IMR-90 (cell line): ENCODE measurements around the gene C1QTNF8. TPM values are rescaled to one million over a fixed set of nuclear protein-coding genes. Genes with fewer than 3 reads are reported as not detected.

ENCODE experiments used
- ATAC-seq: fragments of 200-7000 bp; cut with Tn5 transposase; 2 replicates; pipeline ENCODE4 v1.9.1; 2020; ENCODE audit warnings: low read depth, mild to moderate bottlenecking, moderate library complexity
- BruUV-seq: library from RNA; stranded (reverse); fragments of 400-500 nt; replicated peaks from 2 replicates; lab custom pipeline; 2021; lab: Mats Ljungman, UMichigan
- CTCF ChIA-PET: fragments of 300-600 bp; formaldehyde crosslinking; extraction: SDS; loops from one replicate; lab custom pipeline; 2021; ENCODE audit warnings: antibody characterized with exemption; lab: Yijun Ruan, JAX
- POLR2A ChIA-PET: fragments of 300-600 bp; sonication (Branson Sonifier 250); formaldehyde crosslinking; loops from one replicate; lab custom pipeline; 2022; ENCODE audit warnings: antibody characterized with exemption; ENCODE audit not compliant: unreplicated experiment; lab: Charles Lee
- DNase-seq: peaks from one replicate; pipeline ENCODE4 v3.0.0; 2013
- H2AFZ ChIP-seq: replicated peaks from 2 replicates; pipeline ENCODE3; 2013; ENCODE audit warnings: low read length, mild to moderate bottlenecking; ENCODE audit not compliant: poor library complexity
- H2AK5ac ChIP-seq: 2 replicates; pipeline ENCODE4 v1.6.1; 2013; ENCODE audit warnings: low read depth, low read length, inconsistent platforms
- H2AK9ac ChIP-seq: replicated peaks from 2 replicates; pipeline ENCODE3; 2013; ENCODE audit warnings: mild to moderate bottlenecking, low read depth, low read length, moderate library complexity; ENCODE audit not compliant: poor library complexity
- H2BK120ac ChIP-seq: 2 replicates; pipeline ENCODE4 v1.6.1; 2013; ENCODE audit warnings: low read depth, low read length, inconsistent platforms
- H2BK15ac ChIP-seq: 3 replicates; pipeline ENCODE4 v1.6.1; 2013; ENCODE audit warnings: low read depth, low read length, inconsistent platforms
- H2BK20ac ChIP-seq: 2 replicates; pipeline ENCODE4 v1.6.1; 2013; ENCODE audit warnings: low read depth, mild to moderate bottlenecking, inconsistent platforms, low read length, moderate library complexity
- H2BK5ac ChIP-seq: 2 replicates; pipeline ENCODE4 v1.6.1; 2013; ENCODE audit warnings: mild to moderate bottlenecking, low read depth, low read length, inconsistent platforms; ENCODE audit not compliant: poor library complexity, severe bottlenecking
- H3K14ac ChIP-seq: replicated peaks from 2 replicates; pipeline ENCODE4 v1.6.1; 2013; ENCODE audit warnings: low read depth, low read length, inconsistent platforms
- H3K18ac ChIP-seq: 2 replicates; pipeline ENCODE4 v1.6.1; 2013; ENCODE audit warnings: low read depth, low read length, control low read depth
- H3K23ac ChIP-seq: 2 replicates; pipeline ENCODE4 v1.6.1; 2013; ENCODE audit warnings: low read depth, low read length, inconsistent platforms
- H3K27ac ChIP-seq: 2 replicates; pipeline ENCODE4 v1.5.1; 2013; ENCODE audit warnings: mild to moderate bottlenecking, control low read depth, low read length; ENCODE audit not compliant: insufficient read depth
- H3K27me3 ChIP-seq: 2 replicates; pipeline ENCODE4 v1.6.1; 2013; ENCODE audit warnings: low read length; ENCODE audit not compliant: control insufficient read depth, insufficient read depth
- H3K36me3 ChIP-seq: 2 replicates; pipeline ENCODE4 v1.6.1; 2013; ENCODE audit warnings: low read length, mixed read lengths; ENCODE audit not compliant: control insufficient read depth, insufficient read depth
- H3K4ac ChIP-seq: 2 replicates; pipeline ENCODE4 v1.6.1; 2013; ENCODE audit warnings: low read depth, low read length, inconsistent platforms
- H3K4me1 ChIP-seq: 2 replicates; pipeline ENCODE4 v1.6.1; 2013; ENCODE audit warnings: low read length, mixed read lengths; ENCODE audit not compliant: control insufficient read depth, insufficient read depth
- H3K4me2 ChIP-seq: 2 replicates; pipeline ENCODE4 v1.6.1; 2013; ENCODE audit warnings: low read depth, mild to moderate bottlenecking, control low read depth, low read length, moderate library complexity
- H3K4me3 ChIP-seq: 2 replicates; pipeline ENCODE4 v1.5.1; 2013; ENCODE audit warnings: low read depth, mild to moderate bottlenecking, control low read depth, low read length, moderate library complexity; ENCODE audit not compliant: insufficient read depth
- H3K56ac ChIP-seq: 2 replicates; pipeline ENCODE4 v1.6.1; 2013; ENCODE audit warnings: low read length, inconsistent platforms; ENCODE audit not compliant: insufficient read depth; ENCODE audit errors: extremely low read depth
- H3K79me1 ChIP-seq, 2 experiments: 2 replicates each; pipeline ENCODE4 v1.6.1; 2013; ENCODE audit warnings: low read length in 2 of 2, inconsistent platforms in 1 of 2, low read depth in 1 of 2
- H3K9ac ChIP-seq: 2 replicates; pipeline ENCODE4 v1.6.1; 2013; ENCODE audit warnings: low read depth, low read length, control low read depth
- H3K9me1 ChIP-seq: 2 replicates; pipeline ENCODE4 v1.6.1; 2013; ENCODE audit warnings: low read length, inconsistent platforms; ENCODE audit not compliant: insufficient read depth
- H3K9me3 ChIP-seq: 2 replicates; pipeline ENCODE4 v1.6.1; 2013; ENCODE audit warnings: low read length; ENCODE audit not compliant: control insufficient read depth, insufficient read depth
- H4K20me1 ChIP-seq: 2 replicates; pipeline ENCODE4 v1.6.1; 2013; ENCODE audit warnings: low read length, inconsistent platforms; ENCODE audit not compliant: insufficient read depth
- H4K5ac ChIP-seq: 2 replicates; pipeline ENCODE4 v1.6.1; 2013; ENCODE audit warnings: mild to moderate bottlenecking, low read depth, low read length, control low read depth
- H4K8ac ChIP-seq, 2 experiments: 2 replicates each; pipeline ENCODE4 v1.6.1; 2013; ENCODE audit warnings: low read depth in 2 of 2, low read length in 2 of 2, control low read depth in 1 of 2, inconsistent platforms in 1 of 2
- H4K91ac ChIP-seq: 2 replicates; pipeline ENCODE4 v1.6.1; 2013; ENCODE audit warnings: low read depth, low read length, inconsistent platforms; ENCODE audit not compliant: insufficient read depth
- BHLHE40 ChIP-seq: fragments of 150-350 bp; IDR thresholded peaks from 2 replicates; pipeline ENCODE4 v1.6.1; 2016; ENCODE audit warnings: mild to moderate bottlenecking, low read depth, low read length
- CEBPB ChIP-seq: IDR thresholded peaks from 2 replicates; pipeline ENCODE4 v1.6.1; 2012; ENCODE audit warnings: low read depth, low read length, improper control_type of control experiment
- CHD1 ChIP-seq: IDR thresholded peaks from 2 replicates; pipeline ENCODE4 v1.6.1; 2012; ENCODE audit warnings: low read depth, low read length, improper control_type of control experiment
- FOS ChIP-seq: fragments of 150-350 bp; IDR thresholded peaks from 2 replicates; pipeline ENCODE4 v1.6.1; 2016; ENCODE audit warnings: low read depth, low read length
- MAFK ChIP-seq: IDR thresholded peaks from 2 replicates; pipeline ENCODE4 v1.6.1; 2012; ENCODE audit warnings: low read depth, low read length, improper control_type of control experiment
- MAZ ChIP-seq: IDR thresholded peaks from 2 replicates; pipeline ENCODE4 v1.6.1; 2012; ENCODE audit warnings: low read depth, mild to moderate bottlenecking, low read length, improper control_type of control experiment, moderate library complexity, borderline replicate concordance
- MXI1 ChIP-seq: IDR thresholded peaks from 2 replicates; pipeline ENCODE4 v1.6.1; 2012; ENCODE audit warnings: low read depth, mild to moderate bottlenecking, low read length, moderate library complexity, borderline replicate concordance
- NFE2L2 ChIP-seq: fragments of 150-350 bp; IDR thresholded peaks from 2 replicates; pipeline ENCODE4 v1.6.1; 2016; ENCODE audit warnings: low read depth, mild to moderate bottlenecking, low read length
- POLR2A ChIP-seq: IDR thresholded peaks from 2 replicates; pipeline ENCODE4 v1.6.1; 2012; ENCODE audit warnings: mild to moderate bottlenecking, low read depth, low read length
- RAD21 ChIP-seq: IDR thresholded peaks from 2 replicates; pipeline ENCODE4 v1.6.1; 2012; ENCODE audit warnings: low read length, improper control_type of control experiment
- RCOR1 ChIP-seq: IDR thresholded peaks from 2 replicates; pipeline ENCODE4 v1.6.1; 2012; ENCODE audit warnings: mild to moderate bottlenecking, low read length, improper control_type of control experiment; ENCODE audit not compliant: insufficient replicate concordance
- RFX5 ChIP-seq: IDR thresholded peaks from 2 replicates; pipeline ENCODE4 v1.8.0; 2012; ENCODE audit warnings: low read depth, mild to moderate bottlenecking, low read length, moderate library complexity
- SMC3 ChIP-seq: fragments of 150-350 bp; IDR thresholded peaks from 2 replicates; pipeline ENCODE4 v1.6.1; 2016; ENCODE audit warnings: low read depth, mild to moderate bottlenecking, antibody characterized with exemption, low read length, moderate library complexity
- USF2 ChIP-seq: fragments of 150-350 bp; IDR thresholded peaks from 2 replicates; pipeline ENCODE4 v1.6.1; 2017; ENCODE audit warnings: mild to moderate bottlenecking, antibody characterized with exemption, low read length, low read depth
- WGBS, 2 experiments: methylation state at CpG; one replicate each; pipeline versions ENCODE4 v1.1.5 to v1.1.7; 2013; ENCODE audit warnings: missing lambda C conversion rate in 2 of 2; ENCODE audit not compliant: insufficient read length in 1 of 2; ENCODE audit errors: extremely low coverage in 2 of 2; 5-methylcytosine and 5-hydroxymethylcytosine counted together
- dilution Hi-C: fragments of 300-500 bp; cut with HindIII; formaldehyde crosslinking; loops from one replicate; pipeline ENCODE4 v1.14.3; 2018; ENCODE audit warnings: low sequenced_read_pairs; ENCODE audit not compliant: unreplicated experiment
- in situ Hi-C: fragments of 300-500 bp; cut with MboI; formaldehyde crosslinking; loops from 3 replicates; pipeline ENCODE4 v1.14.3; 2019; ENCODE audit warnings: low sequenced_read_pairs, inconsistent platforms, mixed read lengths
- intact Hi-C: fragments of 100-400 bp; cut with micrococcal nuclease; formaldehyde crosslinking; loops from 2 replicates; pipeline ENCODE4 v1.10.0; 2022
- polyA plus RNA-seq, 3 experiments: library from polyadenylated mRNA; depleted of rRNA; stranded (reverse); fragments of >200 nt; gene quantifications; 2 replicates each; pipeline ENCODE4 v1.2.3, GENCODE V29; 2012; ENCODE audit warnings: low replicate concordance in 1 of 3
- total RNA-seq: library from RNA; depleted of rRNA; stranded (reverse); fragments of >200 nt; gene quantifications from 2 replicates; pipeline ENCODE4 v1.2.3, GENCODE V29; 2012
- TF ChIP-seq, protein P1 (sequence below): conservative IDR thresholded peaks from 2 replicates; pipeline ENCODE4 v1.5.1; 2012; ENCODE audit warnings: mild to moderate bottlenecking, low read depth, low read length, improper control_type of control experiment

Gene C1QTNF8
- total and polyA plus RNA-seq, 2 of the 4 experiments (the other 2 are of a cell fraction), result not detected

DNA sequence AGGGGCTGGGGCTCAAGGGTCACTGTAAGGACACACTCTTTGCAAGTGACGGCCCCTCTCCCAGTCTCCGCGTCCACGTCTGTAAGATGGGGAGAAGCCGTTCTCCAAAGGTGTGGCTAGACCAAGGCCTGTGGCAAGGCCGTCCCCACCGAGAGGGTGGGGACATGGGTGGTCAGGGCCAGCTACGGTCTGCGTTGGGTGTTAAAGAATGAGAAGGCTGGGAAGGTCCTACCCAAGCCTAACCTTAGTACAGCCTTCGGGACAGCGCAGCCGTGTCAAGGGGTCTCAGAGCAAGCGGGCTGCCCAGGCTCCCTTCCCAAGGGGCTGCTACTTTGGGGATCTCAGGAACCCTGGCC, 1.9 kb downstream of the C1QTNF8 start:
- H2BK120ac ChIP-seq, result no peak overlapping the region
- H3K36me3 ChIP-seq, result no peaks in the 10 kb centered on the region
- H3K23ac ChIP-seq, result no peak overlapping the region
- no peak overlapping the region for H4K8ac ChIP-seq
- H3K79me1 ChIP-seq, result no peaks in the 10 kb centered on the region
- intact Hi-C loops (no loop called here), dilution Hi-C loops (no loop called here), in situ Hi-C loops (no loop called here)
- H2BK5ac ChIP-seq, result no peak overlapping the region
- H3K56ac ChIP-seq, result no peak overlapping the region
- H3K4me1 ChIP-seq, result no peaks in the 10 kb centered on the region
- no peaks in the 10 kb centered on the region for H4K20me1 ChIP-seq
- H2AK5ac ChIP-seq, result no peak overlapping the region
- no peak overlapping the region for H3K4me3 ChIP-seq
- H4K5ac ChIP-seq, result no peak overlapping the region
- H3K9me3 ChIP-seq, result no peaks in the 10 kb centered on the region
- no peak overlapping the region for H3K27ac ChIP-seq
- DNase-seq (no peak), ATAC-seq (no peak)
- H3K9ac ChIP-seq, result no peak overlapping the region
- peaks cover 9% of the 10 kb centered on the region for H3K27me3 ChIP-seq
- H4K91ac ChIP-seq, result no peak overlapping the region
- BruUV-seq, result no TSS peak
- ChIA-PET CTCF (no interaction called here), POLR2A (no interaction called here)
- H3K4ac ChIP-seq, result no peak overlapping the region
- H2BK15ac ChIP-seq, result no peak overlapping the region
- no peak overlapping the region for H3K14ac ChIP-seq
- 80% methylated on average over 1 of the region's 13 CpGs; no CpG with 5 or more reads in 1 of the 2 experiments for WGBS, 2 experiments
- no peak for TF ChIP-seq MAZ
- TF ChIP-seq FOS, result no peak
- no peak for TF ChIP-seq USF2
- TF ChIP-seq NFE2L2, result no peak
- TF ChIP-seq CEBPB, result no peak
- TF ChIP-seq MXI1, result no peak
- no peak for TF ChIP-seq RCOR1
- TF ChIP-seq, protein P1, sequence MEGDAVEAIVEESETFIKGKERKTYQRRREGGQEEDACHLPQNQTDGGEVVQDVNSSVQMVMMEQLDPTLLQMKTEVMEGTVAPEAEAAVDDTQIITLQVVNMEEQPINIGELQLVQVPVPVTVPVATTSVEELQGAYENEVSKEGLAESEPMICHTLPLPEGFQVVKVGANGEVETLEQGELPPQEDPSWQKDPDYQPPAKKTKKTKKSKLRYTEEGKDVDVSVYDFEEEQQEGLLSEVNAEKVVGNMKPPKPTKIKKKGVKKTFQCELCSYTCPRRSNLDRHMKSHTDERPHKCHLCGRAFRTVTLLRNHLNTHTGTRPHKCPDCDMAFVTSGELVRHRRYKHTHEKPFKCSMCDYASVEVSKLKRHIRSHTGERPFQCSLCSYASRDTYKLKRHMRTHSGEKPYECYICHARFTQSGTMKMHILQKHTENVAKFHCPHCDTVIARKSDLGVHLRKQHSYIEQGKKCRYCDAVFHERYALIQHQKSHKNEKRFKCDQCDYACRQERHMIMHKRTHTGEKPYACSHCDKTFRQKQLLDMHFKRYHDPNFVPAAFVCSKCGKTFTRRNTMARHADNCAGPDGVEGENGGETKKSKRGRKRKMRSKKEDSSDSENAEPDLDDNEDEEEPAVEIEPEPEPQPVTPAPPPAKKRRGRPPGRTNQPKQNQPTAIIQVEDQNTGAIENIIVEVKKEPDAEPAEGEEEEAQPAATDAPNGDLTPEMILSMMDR, result no peak
- no peak for TF ChIP-seq POLR2A
- TF ChIP-seq MAFK, result no peak
- TF ChIP-seq CHD1, result no peak
- no peak for TF ChIP-seq BHLHE40
- TF ChIP-seq RFX5, result no peak
- TF ChIP-seq SMC3, result no peak
- TF ChIP-seq RAD21, result no peak
- H2AFZ ChIP-seq, result no peak overlapping the region
- H3K4me2 ChIP-seq, result no peak overlapping the region
- H2BK20ac ChIP-seq, result no peak overlapping the region
- no peak overlapping the region for H3K18ac ChIP-seq
- H2AK9ac ChIP-seq, result no peak overlapping the region
- no peaks in the 10 kb centered on the region for H3K9me1 ChIP-seq
